H1 (cell line): ENCODE measurements around the gene C2CD5. TPM values are rescaled to one million over a fixed set of nuclear protein-coding genes. Genes with fewer than 3 reads are reported as not detected.
A peak's percentile ranks its signal among the peaks of the same experiment; 100 is the strongest.

Source experiments
- CTCF ChIA-PET: fragments of 300-600 bp; sonication (Branson Sonifier 250); formaldehyde crosslinking; loops from one replicate; lab custom pipeline; 2021; ENCODE audit not compliant: partially characterized antibody; lab: Charles Lee
- POLR2A ChIA-PET: fragments of 300-600 bp; sonication (Branson Sonifier 250); formaldehyde crosslinking; loops from one replicate; lab custom pipeline; 2021; ENCODE audit warnings: inconsistent platforms; ENCODE audit not compliant: partially characterized antibody; lab: Charles Lee
- DNase-seq, 2 experiments: peaks; one replicate each; pipeline versions ENCODE4 v3.0.0 to v3.0.0-alpha.2; 2010 to 2022; ENCODE audit warnings: low spot score in 2 of 2, low read depth in 1 of 2, mixed read lengths in 1 of 2
- FAIRE-seq: peaks from 2 replicates; lab custom pipeline; 2011; peaks lifted over from hg19 to GRCh38; lab: Jason Lieb, UNC
- H2AFZ ChIP-seq: 2 replicates; pipeline ENCODE4 v1.8.1; 2012; ENCODE audit warnings: low read length, inconsistent platforms
- H2AK5ac ChIP-seq: 2 replicates; pipeline ENCODE4 v1.6.1; 2013; ENCODE audit warnings: low read depth, low read length
- H2BK120ac ChIP-seq: replicated peaks from 2 replicates; pipeline ENCODE3; 2013; ENCODE audit warnings: low read depth, low read length, inconsistent platforms
- H2BK12ac ChIP-seq: 2 replicates; pipeline ENCODE4 v1.6.1; 2013; ENCODE audit warnings: low read depth, low read length
- H2BK15ac ChIP-seq: 2 replicates; pipeline ENCODE4 v1.6.1; 2013; ENCODE audit warnings: low read length
- H2BK20ac ChIP-seq: 2 replicates; pipeline ENCODE4 v1.6.1; 2013; ENCODE audit warnings: low read length
- H2BK5ac ChIP-seq: 2 replicates; pipeline ENCODE4 v1.6.1; 2013; ENCODE audit warnings: low read depth, low read length
- H3K14ac ChIP-seq: 2 replicates; pipeline ENCODE4 v1.6.1; 2013; ENCODE audit warnings: inconsistent platforms; ENCODE audit not compliant: insufficient read length
- H3K18ac ChIP-seq: 2 replicates; pipeline ENCODE4 v1.6.1; 2013; ENCODE audit warnings: low read length; ENCODE audit errors: extremely low read depth
- H3K23ac ChIP-seq: 2 replicates; pipeline ENCODE4 v1.6.1; 2013; ENCODE audit warnings: inconsistent platforms; ENCODE audit not compliant: insufficient read length
- H3K23me2 ChIP-seq: 2 replicates; pipeline ENCODE4 v1.6.1; 2013; ENCODE audit warnings: low read depth, low read length
- H3K27ac ChIP-seq: 2 replicates; pipeline ENCODE4 v1.6.1; 2011; ENCODE audit warnings: low read depth, low read length, inconsistent platforms
- H3K27me3 ChIP-seq, 4 experiments: replicated peaks in 1 of 4; 1 replicate in 1 of 4; 2 replicates in 3 of 4; pipeline versions ENCODE4 v1.6.1 to v1.8.1; 2011 to 2013; ENCODE audit warnings: low read length in 3 of 4, mild to moderate bottlenecking in 3 of 4, inconsistent platforms in 2 of 4, mixed read lengths in 2 of 4, moderate library complexity in 1 of 4; ENCODE audit not compliant: control insufficient read depth in 3 of 4, insufficient read depth in 3 of 4; ENCODE audit errors: extremely low read depth in 1 of 4
- H3K36me3 ChIP-seq, 4 experiments: 2 replicates each; pipeline versions ENCODE4 v1.6.1 to v1.8.1; 2011 to 2013; ENCODE audit warnings: mild to moderate bottlenecking in 4 of 4, low read length in 3 of 4, moderate library complexity in 2 of 4, control low read depth in 1 of 4, inconsistent platforms in 1 of 4; ENCODE audit not compliant: insufficient read depth in 4 of 4, control insufficient read depth in 2 of 4
- H3K4ac ChIP-seq: replicated peaks from 2 replicates; pipeline ENCODE3; 2013; ENCODE audit warnings: low read length, low read depth, mixed read lengths, inconsistent platforms; ENCODE audit not compliant: insufficient read length
- H3K4me1 ChIP-seq, 4 experiments: replicated peaks in 1 of 4; 1 replicate in 1 of 4; 2 replicates in 3 of 4; pipeline versions ENCODE4 v1.6.1 to v1.8.1; 2011 to 2013; ENCODE audit warnings: low read length in 3 of 4, inconsistent platforms in 2 of 4, mixed read lengths in 1 of 4; ENCODE audit not compliant: insufficient read depth in 4 of 4, control insufficient read depth in 3 of 4
- H3K4me2 ChIP-seq, 2 experiments: 2 replicates each; pipeline versions ENCODE4 v1.6.1 to v1.8.1; 2011 to 2013; ENCODE audit warnings: low read depth in 2 of 2, low read length in 2 of 2, control low read depth in 1 of 2, inconsistent platforms in 1 of 2, mild to moderate bottlenecking in 1 of 2; ENCODE audit not compliant: insufficient read depth in 1 of 2
- H3K4me3 ChIP-seq, 4 experiments: fragments of 200-600, 300-600 bp in 1 of 4; sonication (generic), shearing (Covaris generic), sonication (Bioruptor Twin) in 1 of 4; 2 replicates each; pipeline versions ENCODE4 v1.5.1 to v1.8.1; 2011 to 2016; ENCODE audit warnings: low read length in 4 of 4, low read depth in 3 of 4, control low read depth in 2 of 4, inconsistent platforms in 2 of 4, mild to moderate bottlenecking in 2 of 4, mixed read lengths in 1 of 4, moderate library complexity in 1 of 4; ENCODE audit not compliant: insufficient read depth in 2 of 4; ENCODE audit errors: extremely low read depth in 1 of 4
- H3K56ac ChIP-seq: replicated peaks from 2 replicates; pipeline ENCODE3; 2013; ENCODE audit warnings: low read depth, mild to moderate bottlenecking, mixed read lengths, low read length, inconsistent platforms; ENCODE audit not compliant: insufficient read length
- H3K79me1 ChIP-seq: 2 replicates; pipeline ENCODE4 v1.6.1; 2013; ENCODE audit warnings: low read depth, low read length, control low read depth
- H3K79me2 ChIP-seq, 2 experiments: 2 replicates each; pipeline versions ENCODE4 v1.6.1 to v1.8.1; 2012 to 2013; ENCODE audit warnings: low read length in 2 of 2, mild to moderate bottlenecking in 2 of 2, inconsistent platforms in 1 of 2; ENCODE audit not compliant: insufficient read depth in 2 of 2, control insufficient read depth in 1 of 2
- H3K9ac ChIP-seq, 4 experiments: replicated peaks in 1 of 4; 1 replicate in 1 of 4; 2 replicates in 3 of 4; pipeline versions ENCODE4 v1.6.1 to v1.8.1; 2011 to 2013; ENCODE audit warnings: low read depth in 3 of 4, low read length in 3 of 4, control low read depth in 2 of 4, mild to moderate bottlenecking in 2 of 4, moderate library complexity in 2 of 4, inconsistent platforms in 1 of 4; ENCODE audit errors: extremely low read depth in 1 of 4
- H3K9me3 ChIP-seq, 2 experiments: 2 replicates each; pipeline versions ENCODE4 v1.6.1 to v1.8.1; 2012 to 2013; ENCODE audit warnings: mild to moderate bottlenecking in 2 of 2, moderate library complexity in 2 of 2, control low read depth in 1 of 2, inconsistent platforms in 1 of 2, low read depth in 1 of 2, low read length in 1 of 2, mixed read lengths in 1 of 2; ENCODE audit not compliant: insufficient read depth in 2 of 2
- H4K20me1 ChIP-seq, 2 experiments: replicated peaks in 1 of 2; 2 replicates each; pipeline versions ENCODE3 to v1.8.1; 2011 to 2013; ENCODE audit warnings: inconsistent platforms in 2 of 2, low read length in 2 of 2, mild to moderate bottlenecking in 1 of 2; ENCODE audit not compliant: insufficient read depth in 2 of 2, control insufficient read depth in 1 of 2
- H4K5ac ChIP-seq: 2 replicates; pipeline ENCODE4 v1.6.1; 2013; ENCODE audit warnings: low read length, low read depth, mixed read lengths, inconsistent platforms; ENCODE audit not compliant: insufficient read length
- H4K8ac ChIP-seq: 2 replicates; pipeline ENCODE4 v1.8.0; 2013; ENCODE audit warnings: mild to moderate bottlenecking, moderate library complexity, low read length, inconsistent platforms; ENCODE audit not compliant: insufficient read depth; ENCODE audit errors: extremely low read depth
- H4K91ac ChIP-seq: replicated peaks from 2 replicates; pipeline ENCODE3; 2013; ENCODE audit warnings: low read length, mixed read lengths, inconsistent platforms; ENCODE audit not compliant: insufficient read length
- RAD21 ChIP-seq, 2 experiments: IDR thresholded peaks in 1 of 2; conservative IDR thresholded peaks in 1 of 2; 2 replicates each; pipeline ENCODE4 v1.6.1; 2011; ENCODE audit warnings: low read depth in 2 of 2, low read length in 2 of 2, improper control_type of control experiment in 1 of 2, inconsistent platforms in 1 of 2, mild to moderate bottlenecking in 1 of 2, moderate library complexity in 1 of 2
- SIN3A ChIP-seq, 2 experiments: IDR thresholded peaks in 1 of 2; conservative IDR thresholded peaks in 1 of 2; 2 replicates each; pipeline ENCODE4 v1.6.1; 2011 to 2012; ENCODE audit warnings: low read length in 2 of 2, improper control_type of control experiment in 1 of 2, low read depth in 1 of 2, mild to moderate bottlenecking in 1 of 2
- whole genome bisulfite sequencing, 2 experiments: shearing (Covaris generic) in 1 of 2; methylation state at CpG; one replicate each; pipeline versions ENCODE4 v1.1.6 to v1.1.7; 2013 to 2015; ENCODE audit warnings: low lambda C conversion rate in 2 of 2, mixed read lengths in 2 of 2, inconsistent platforms in 1 of 2, low coverage in 1 of 2, missing lambda C conversion rate in 1 of 2; ENCODE audit not compliant: insufficient replicate concordance in 2 of 2, insufficient coverage in 1 of 2, insufficient read length in 1 of 2; ENCODE audit errors: extremely low coverage in 1 of 2, missing lambda C conversion rate in 1 of 2; 5-methylcytosine and 5-hydroxymethylcytosine counted together
- polyA plus RNA-seq, 7 experiments: library from polyadenylated mRNA; depleted of rRNA in 3 of 7; stranded (reverse) in 5 of 7; unstranded in 2 of 7; fragments of >200 nt in 5 of 7; fragments of 200-250 nt in 2 of 7; gene quantifications; 1 replicate in 5 of 7; 2 replicates in 1 of 7; 4 replicates in 1 of 7; pipeline versions ENCODE4 v1.2.1 to v1.2.3, GENCODE V29; 2011 to 2013; ENCODE audit warnings: missing spikeins in 2 of 7, mixed read lengths in 2 of 7
- total RNA-seq: library from RNA; stranded (reverse); fragmentation: NEBNext Ultra II Directional; extraction: Animal tissue kit (Norgen Biotek cat#: 25700); gene quantifications from 2 replicates; pipeline ENCODE4 v1.2.1, GENCODE V29; 2021
- TF ChIP-seq, protein P1 (sequence below), 3 experiments: IDR thresholded peaks; 1 replicate in 2 of 3; 2 replicates in 1 of 3; pipeline versions ENCODE4 v1.5.1 to v1.6.1; 2011; ENCODE audit warnings: low read length in 3 of 3, mild to moderate bottlenecking in 3 of 3, inconsistent platforms in 2 of 3, low read depth in 1 of 3, moderate library complexity in 1 of 3; ENCODE audit not compliant: insufficient read depth in 1 of 3; ENCODE audit errors: control extremely low read depth in 1 of 3

Gene C2CD5
- total and polyA plus RNA-seq, 2 of the 8 experiments (the other 6 are each of a cell fraction or from before 2014, with no cell fraction given) = 21.9 to 45.9 TPM

DNA sequence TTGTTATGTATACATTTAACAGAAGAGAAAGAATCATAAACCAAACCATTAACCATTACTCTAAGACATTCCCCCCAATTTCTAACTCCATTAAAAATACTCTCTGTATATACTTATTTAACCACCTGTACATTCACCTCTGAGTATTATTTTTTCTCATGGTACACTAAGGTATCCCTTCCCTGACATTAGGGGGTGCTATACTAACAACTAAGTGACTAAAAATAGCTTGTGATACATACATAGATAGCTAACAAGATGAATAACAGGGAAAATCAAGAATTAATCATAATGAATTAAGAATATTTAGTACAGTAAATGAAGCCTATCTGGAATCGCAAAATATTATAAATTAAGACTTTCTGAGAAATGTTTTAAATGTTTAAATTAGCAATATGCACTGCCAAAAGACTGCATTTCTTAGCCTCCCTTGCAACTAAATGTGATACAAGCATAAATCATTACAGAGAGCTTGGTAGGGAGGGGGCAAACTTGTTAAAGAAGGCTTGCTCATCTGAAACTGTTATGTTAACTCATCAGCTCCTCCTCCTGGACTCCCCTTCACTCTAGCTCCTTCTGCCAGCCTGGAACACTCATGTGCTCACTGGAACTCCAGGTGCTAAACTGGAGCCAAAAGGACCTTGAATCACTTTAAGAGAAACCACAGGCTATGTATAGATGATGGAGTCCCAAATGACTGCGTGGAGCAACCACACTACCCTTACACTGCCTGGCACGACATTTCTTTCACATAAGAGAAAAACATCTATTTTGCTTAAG lies 14.9 kb downstream of the C2CD5 start:
- Histone ChIP-seq H4K20me1 (peaks cover 0 to 1% of the 10 kb centered on the region in 2 experiments), H2BK12ac (no peak overlapping the region), H3K4me2 (no peak overlapping the region), H3K36me3 (peaks cover 0 to 30% (median 16%) of the 10 kb centered on the region in 4 experiments; a peak in 5 of 8 replicates), H3K79me2 (no peaks in the 10 kb centered on the region), H2AFZ (no peak overlapping the region), H3K4me1 (no peaks in the 10 kb centered on the region), H4K91ac (no peak overlapping the region), H3K4me3 (no peak overlapping the region), H3K23ac (no peak overlapping the region), H2AK5ac (no peak overlapping the region), H2BK5ac (no peak overlapping the region), H3K9ac (no peak overlapping the region), H3K27me3 (no peaks in the 10 kb centered on the region), H3K18ac (no peak overlapping the region), H3K9me3 (no peaks in the 10 kb centered on the region), H2BK120ac (no peak overlapping the region), H3K79me1 (no peaks in the 10 kb centered on the region; the same call in 1 of the 2 replicates), H2BK15ac (no peak overlapping the region), H3K56ac (no peak overlapping the region), H3K14ac (no peak overlapping the region), H3K4ac (no peak overlapping the region), H3K23me2 (no peaks in the 10 kb centered on the region), H4K5ac (no peak overlapping the region), H2BK20ac (no peak overlapping the region), H3K27ac (no peak overlapping the region), H4K8ac (no peak overlapping the region)
- ChIA-PET CTCF (interaction anchor here (0.6 to 2.8 kb wide), 22 partner anchors 10 to 475 kb away, joined by 3 to 9 read pairs (median 4); partner anchors contain the start of gene C2CD5), POLR2A (no interaction called here)
- 90% methylated on average over 3 of the region's 3 CpGs; no CpG with 5 or more reads in 1 of the 2 experiments for WGBS, 2 experiments
- FAIRE-seq = no peak
- TF ChIP-seq RAD21 (IDR thresholded peaks at IDR 0.05 in 1 of 2, conservative IDR thresholded peaks at IDR 0.05 in 1 of 2; ENCODE audit: low read depth in 2 of 2, low read length in 2 of 2) (peak in 1 of 2 experiments; percentile 44; a peak in 3 of 4 replicates), SIN3A (conservative IDR thresholded peaks at IDR 0.05 in 1 of 2, IDR thresholded peaks at IDR 0.05 in 1 of 2; ENCODE audit: low read depth in 1 of 2, low read length in 2 of 2) (no peak)
- TF ChIP-seq, protein P1, sequence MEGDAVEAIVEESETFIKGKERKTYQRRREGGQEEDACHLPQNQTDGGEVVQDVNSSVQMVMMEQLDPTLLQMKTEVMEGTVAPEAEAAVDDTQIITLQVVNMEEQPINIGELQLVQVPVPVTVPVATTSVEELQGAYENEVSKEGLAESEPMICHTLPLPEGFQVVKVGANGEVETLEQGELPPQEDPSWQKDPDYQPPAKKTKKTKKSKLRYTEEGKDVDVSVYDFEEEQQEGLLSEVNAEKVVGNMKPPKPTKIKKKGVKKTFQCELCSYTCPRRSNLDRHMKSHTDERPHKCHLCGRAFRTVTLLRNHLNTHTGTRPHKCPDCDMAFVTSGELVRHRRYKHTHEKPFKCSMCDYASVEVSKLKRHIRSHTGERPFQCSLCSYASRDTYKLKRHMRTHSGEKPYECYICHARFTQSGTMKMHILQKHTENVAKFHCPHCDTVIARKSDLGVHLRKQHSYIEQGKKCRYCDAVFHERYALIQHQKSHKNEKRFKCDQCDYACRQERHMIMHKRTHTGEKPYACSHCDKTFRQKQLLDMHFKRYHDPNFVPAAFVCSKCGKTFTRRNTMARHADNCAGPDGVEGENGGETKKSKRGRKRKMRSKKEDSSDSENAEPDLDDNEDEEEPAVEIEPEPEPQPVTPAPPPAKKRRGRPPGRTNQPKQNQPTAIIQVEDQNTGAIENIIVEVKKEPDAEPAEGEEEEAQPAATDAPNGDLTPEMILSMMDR (IDR thresholded peaks at IDR 0.05; ENCODE audit: control extremely low read depth in 1 of 3, insufficient read depth in 1 of 3, low read depth in 1 of 3, low read length in 3 of 3) = peak in 1 of 3 experiments; percentile 29; a peak in 2 of 4 replicates
- no peak for DNase-seq
